OCI-M1 (cell line): Measurements from ENCODE around the gene EMC8.
"Not testable (repeated sequence)": the region's sequence is repeated elsewhere in the genome, so short reads cannot be mapped to it uniquely, and the experiment has no call there.

Source experiments
- DNase-seq: peaks from one replicate; lab custom pipeline; 2025; lab: John Stamatoyannopoulos, UW

Gene EMC8

DNA sequence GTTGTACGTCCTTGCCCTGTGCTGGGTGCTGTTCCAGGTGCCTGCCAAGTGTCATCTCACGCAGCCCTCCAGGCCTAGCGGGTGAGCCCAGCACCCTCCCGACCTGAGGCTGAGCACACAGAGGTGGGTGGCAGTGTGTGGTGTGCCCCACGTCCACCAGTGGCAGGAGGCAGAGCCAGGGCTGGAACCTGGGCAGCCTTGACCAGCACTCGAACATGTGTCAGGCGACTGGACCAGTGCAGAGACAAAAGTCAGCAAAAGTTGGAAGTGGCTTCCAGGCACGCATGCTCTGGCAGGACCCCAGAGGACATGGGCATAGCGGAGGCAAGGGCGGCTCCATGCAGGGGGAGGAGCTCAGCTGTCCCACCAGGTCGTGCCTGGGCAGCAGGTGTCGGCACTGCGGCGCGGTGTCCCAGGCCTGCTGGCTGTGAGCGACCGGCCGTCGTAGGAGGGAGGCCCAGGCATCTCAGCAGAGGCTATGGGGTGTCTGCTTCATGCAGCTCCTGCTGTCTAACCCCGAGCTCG lies 35.9 kb upstream of the EMC8 start:
- DNase-seq, result no peak

DNA sequence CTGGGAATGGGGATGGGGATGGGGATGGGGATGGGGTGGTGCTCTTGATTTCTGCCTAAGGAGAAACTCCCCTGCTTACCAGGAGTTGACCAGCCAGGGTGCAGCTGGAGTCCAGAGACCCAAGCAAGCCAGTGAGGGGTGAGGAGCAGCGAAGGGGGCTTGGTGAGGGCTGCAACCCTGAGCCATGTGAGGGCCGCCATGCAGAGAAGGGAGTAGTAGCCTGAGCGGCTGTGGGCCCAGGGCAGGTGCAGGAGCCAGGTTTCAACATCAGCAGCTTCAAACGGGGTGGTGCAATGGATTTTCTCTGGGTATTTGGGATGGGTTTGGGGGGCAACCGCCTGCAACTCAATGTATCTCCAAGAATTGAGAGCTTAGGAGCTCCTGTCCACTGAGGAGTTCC lies 35.4 kb upstream of the EMC8 start:
- no peak for DNase-seq

DNA sequence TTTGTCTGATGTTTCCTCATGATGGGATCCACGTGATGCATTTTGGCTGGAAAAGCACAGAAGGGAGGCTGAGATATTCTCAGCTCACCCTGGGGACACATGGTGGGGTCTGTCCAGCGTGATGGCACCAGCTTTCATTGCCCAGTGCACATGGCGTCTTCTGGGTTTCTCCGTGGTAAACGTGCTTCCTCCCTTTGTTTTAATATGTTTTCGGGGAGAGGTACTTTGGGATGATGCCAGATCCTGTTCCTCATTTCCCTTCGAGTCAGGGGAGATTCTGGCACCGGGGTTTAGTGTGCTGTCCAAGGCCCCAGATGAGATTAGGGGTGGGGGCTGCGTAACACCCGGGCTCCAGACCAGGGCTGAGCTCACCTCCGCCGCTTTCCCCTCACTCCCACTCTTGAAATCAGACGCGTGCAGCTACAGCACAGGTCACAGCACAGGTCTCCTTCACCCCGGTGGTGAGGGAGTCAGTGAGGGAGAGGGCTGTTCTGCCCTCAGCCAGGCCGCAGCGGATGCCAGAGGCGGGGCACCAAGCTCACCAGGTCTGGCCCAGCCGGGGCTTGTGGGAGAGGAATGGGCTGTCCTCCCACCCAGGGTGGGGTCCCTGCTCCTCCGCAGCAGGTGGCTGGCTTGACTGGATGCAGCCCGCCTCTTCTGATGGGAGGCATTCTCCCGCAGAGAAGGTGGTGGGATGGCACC lies 34.0 kb upstream of the EMC8 start:
- DNase-seq, result no peak

DNA sequence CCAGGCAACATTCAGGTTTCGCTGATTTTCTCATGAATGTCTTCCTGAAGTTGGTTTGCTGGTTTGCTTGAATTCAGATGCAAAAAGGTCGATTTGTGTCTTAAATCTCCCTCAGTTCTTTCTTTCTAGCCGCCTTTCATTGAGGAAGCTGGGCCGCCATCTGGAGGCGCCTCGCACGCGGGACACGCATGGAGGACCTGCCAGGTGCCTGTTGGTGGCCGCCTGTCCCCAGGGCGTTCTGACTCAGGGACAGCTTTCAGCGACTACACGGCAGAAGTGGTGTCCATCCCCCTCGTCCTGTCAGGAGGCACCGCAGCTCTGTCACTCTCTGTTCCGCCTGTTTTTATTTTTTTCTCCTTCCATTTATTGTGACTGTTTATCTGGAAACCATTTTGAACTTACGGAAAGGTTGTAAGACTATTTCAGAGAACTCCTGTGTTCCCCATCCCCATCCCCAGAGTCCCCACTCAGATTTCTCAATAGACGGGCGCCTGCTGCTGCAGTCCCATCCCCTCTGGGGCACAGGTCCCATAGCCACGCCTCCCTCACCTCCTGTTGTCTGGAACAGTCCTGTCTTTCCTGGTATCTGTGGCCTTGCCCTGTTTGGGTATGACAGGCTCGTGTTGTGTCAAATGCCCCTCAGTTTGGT lies 33.4 kb upstream of the EMC8 start:
- no peak for DNase-seq

GRCh38 chr16:85830821-85831220 lies 31.5 kb upstream of the EMC8 start:
- no peak for DNase-seq

DNA sequence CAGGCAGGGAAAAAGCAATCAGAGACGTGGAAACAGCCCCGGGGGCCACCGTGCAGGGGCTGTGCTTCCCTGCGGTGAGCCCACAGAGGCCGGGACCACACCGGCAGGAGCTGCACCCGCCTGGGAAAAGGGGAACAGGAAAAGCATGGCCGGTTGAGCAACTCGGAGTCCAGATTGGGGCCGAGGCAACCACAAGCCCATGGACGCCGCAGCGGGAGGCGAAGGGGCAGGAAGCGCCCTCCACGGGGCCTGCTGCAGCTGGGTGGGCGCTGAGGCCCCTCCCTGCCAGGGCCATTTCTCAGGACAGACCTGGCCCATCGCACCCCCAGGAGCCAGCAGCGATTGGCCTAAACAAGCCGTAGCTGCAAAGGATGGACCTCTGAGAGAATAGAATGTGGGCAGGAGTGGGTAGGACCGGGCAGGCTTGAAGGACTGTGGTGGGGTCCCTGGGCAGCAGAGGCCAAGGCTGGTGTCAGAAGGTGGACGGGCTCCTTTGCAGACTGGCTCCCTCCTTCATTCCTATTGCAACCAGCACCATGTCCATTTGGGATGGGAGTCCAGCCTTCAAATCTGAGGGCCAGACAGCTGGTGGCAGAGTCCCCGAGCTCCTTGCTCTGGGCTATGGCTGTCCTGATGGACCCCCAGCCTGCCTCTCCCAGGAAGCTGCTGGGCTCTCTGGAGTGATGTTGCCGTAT lies 30.6 kb upstream of the EMC8 start:
- DNase-seq, result no peak

GRCh38 chr16:85829171-85829719 lies 29.9 kb upstream of the EMC8 start:
- DNase-seq, result no peak

GRCh38 chr16:85828166-85828565 lies 28.8 kb upstream of the EMC8 start:
- no peak for DNase-seq

- no peak for DNase-seq
These were observed 27.4 kb upstream of the EMC8 start for GRCh38 chr16:85826686-85827247.

GRCh38 chr16:85825326-85825725 lies 26.0 kb upstream of the EMC8 start:
- no peak for DNase-seq

DNA sequence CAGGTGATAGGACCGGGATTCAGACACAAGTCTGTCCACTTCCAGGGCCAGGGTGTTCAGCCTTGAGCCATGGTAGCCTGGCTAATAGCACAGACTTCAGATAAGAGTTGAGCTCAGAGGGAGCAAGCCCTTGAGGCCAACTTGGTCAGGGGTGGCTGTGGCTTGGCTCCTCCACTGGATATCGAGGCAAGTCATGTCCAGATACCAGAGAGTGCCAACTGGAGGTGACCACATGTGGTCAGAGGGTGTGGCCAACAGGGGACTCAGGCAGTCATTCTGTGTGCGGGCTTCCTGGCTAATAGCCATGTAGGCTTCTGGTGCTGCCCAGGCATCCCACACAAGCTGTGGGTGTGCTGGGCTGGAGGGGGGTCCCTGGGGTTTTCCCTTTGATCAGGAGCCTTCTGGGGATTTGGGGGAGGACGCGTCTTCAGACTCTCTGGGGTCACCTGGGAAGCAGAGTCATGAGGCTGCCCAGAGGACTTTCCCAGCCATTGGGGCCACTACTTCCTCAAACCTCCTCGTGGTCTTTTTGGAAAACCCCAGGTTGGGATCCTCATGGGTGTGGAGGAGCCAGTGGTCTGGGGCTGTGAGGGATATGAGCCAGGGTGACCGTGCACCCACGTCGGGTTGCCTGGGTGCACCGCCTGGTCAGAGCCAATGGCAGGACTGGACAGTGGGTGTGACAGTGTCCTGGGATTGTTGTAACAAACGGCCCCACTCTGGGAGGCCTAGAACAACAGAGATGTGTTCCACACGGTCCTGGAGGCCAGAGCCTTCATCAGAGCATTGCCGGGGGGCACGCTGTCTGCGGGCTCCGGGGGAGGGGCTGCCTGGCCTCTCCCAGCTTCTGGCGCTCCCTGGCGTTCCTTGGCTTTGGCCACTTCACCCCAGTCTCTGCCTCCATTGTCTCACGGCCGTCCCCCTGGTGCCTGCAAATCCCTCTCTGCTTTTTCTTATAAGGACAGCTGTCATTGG lies 25.1 kb upstream of the EMC8 start:
- DNase-seq, result no peak

DNA sequence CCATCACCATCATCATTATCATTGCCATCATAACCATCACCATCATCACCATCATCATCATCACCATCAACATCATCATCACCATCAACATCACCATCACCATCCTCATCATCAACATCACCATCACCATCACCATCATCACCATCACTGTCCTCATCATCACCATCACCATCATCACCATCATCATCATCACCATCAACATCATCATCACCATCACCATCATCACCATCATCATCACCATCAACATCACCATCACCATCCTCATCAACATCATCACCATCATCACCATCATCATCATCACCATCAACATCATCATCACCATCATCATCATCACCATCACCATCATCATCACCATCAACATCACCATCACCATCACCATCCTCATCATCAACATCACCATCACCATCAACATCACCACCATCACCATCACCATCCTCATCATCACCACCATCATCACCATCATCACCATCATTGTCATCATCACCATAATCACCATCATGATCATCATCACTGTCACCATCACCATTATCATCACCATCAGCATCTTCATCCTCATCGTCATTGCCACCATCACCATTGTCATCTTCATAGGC lies 24.1 kb upstream of the EMC8 start:
- DNase-seq, result no peak

DNA sequence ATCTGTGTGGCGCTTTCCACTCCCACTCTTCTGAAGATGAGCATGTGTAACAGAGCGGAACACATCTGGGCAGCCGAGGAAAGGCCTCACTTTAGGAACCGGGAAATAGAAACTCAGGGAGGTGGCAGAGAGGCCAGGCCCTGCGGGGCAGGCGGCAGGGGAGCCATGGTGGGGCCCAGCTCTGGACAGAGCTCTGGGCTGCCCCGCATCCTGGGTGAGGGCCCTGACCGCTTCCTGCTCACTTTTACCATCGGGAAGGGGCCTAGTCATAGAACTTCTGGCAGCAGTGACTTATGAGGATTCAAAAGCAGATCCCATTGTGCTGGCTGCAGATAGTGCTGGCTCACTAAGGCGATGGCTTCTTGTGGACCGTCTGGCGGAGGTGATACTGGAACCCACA lies 22.8 kb upstream of the EMC8 start:
- no peak for DNase-seq

GRCh38 chr16:85821390-85822135 lies 22.2 kb upstream of the EMC8 start:
- peak; percentile 84 for DNase-seq

DNA sequence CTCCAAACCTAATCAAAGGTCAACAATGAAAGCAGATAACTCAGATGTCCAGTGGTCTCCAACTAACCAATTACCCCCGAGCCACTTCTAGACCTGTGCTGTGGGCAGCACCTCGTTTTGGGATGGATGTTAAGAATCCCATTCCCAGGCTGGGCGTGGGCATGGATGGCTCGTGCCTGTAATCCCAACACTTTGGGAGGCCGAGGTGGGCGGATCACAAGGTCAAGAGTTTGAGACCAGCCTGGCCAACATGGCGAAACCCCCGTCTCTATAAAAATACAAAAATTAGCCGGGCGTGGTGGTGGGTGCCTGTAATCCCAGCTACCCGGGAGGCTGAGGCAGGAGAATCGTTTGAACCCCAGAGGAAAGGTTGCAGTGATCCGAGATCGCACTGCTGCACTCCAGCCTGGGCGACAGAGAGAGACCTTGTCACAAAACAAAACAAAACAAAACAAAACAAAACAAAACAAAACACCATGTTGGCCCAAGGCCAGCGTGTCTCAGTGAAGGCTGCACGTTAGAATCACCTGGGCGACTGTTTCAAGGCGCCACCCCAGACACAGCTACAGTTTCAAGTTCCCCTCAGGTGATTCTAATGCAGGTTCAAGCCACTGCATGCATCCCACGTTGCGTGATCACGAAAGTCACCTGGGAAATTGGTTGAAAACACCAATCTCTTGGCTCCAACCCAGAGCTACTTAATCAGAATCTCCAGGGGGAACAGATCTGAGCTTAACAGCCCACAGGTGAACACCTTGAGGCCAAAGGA lies 21.4 kb upstream of the EMC8 start:
- DNase-seq, result no peak

- DNase-seq, result no peak
These were observed 20.4 kb upstream of the EMC8 start for GRCh38 chr16:85819771-85820170.

DNA sequence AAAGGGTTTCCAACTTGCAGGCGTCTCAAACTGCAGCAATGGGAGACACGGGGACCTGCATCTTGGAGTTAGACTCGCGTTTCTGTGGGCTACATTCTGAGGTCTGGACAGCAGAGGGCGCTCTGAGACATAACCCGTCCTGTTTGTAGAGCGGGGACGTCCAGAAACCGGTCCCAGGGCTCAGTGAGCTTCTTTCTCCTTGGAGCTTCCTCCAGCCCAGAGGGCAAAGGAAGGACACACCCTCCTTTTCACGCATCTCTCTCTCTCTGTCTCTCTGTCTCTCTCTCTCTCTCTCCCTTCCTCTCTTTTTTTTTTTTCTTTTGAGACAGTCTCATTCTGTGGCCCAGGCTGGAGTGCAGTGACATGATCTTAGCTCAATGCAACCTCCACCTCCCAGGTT lies 19.9 kb upstream of the EMC8 start:
- DNase-seq, result peak; percentile 89

DNA sequence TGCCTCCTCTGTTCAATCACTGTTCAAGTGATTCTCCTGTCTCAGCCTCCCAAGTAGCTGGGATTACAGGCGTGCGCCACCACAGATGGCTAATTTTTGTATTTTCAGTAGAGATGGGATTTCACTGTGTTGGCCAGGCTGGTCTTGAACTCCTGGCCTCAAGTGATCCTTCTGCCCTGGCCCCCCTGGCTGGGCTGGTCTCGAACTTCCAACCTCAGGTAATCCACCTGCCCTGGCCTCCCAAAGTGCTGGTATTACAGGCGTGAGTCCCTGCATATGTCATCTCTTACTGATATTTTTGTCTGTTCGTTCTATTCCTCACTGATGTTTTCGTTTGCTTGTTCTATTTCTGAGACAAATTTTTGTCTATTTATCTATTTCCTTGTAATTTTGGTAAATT lies 17.9 kb upstream of the EMC8 start:
- DNase-seq, result not testable (repeated sequence)

DNA sequence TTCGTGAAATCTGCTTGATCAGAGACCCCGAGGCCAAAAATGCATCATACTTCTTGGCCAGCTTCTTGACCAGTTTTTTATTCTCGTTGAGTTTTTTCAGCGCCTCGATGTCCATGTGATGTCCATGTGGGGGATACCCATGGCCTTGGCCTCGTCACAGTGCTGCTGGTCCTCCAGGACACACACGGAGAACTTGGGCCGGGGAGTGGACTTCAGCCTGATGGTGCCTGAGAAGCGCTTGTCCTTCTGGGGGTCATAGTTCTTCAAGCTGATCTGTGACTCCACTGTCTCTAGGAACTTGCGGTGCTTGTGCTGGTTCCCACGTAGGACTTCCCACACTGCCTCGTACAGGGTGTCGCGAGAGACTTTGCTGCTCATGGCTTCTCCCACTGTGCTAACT lies 16.8 kb upstream of the EMC8 start:
- DNase-seq, result no peak
